Keratinocyte (primary cell): ENCODE results near the gene CLPSL1. TPM values are rescaled to one million over a fixed set of nuclear protein-coding genes. Genes with fewer than 3 reads are reported as not detected.

ENCODE experiments used
- DNase-seq: peaks from one replicate; pipeline ENCODE4 v3.0.0-alpha.2; 2011; ENCODE audit warnings: low read depth, missing footprints, low spot score
- FAIRE-seq: peaks from 2 replicates; lab custom pipeline; 2011; peaks lifted over from hg19 to GRCh38; lab: Jason Lieb, UNC
- H2AFZ ChIP-seq: 2 replicates; pipeline ENCODE4 v1.6.0; 2012; ENCODE audit warnings: low read length, control low read depth, inconsistent platforms; ENCODE audit not compliant: control insufficient read depth
- H3K27ac ChIP-seq: 2 replicates; pipeline ENCODE4 v1.5.1; 2011; ENCODE audit warnings: low read length; ENCODE audit not compliant: control insufficient read depth, insufficient read depth
- H3K27me3 ChIP-seq: 3 replicates; pipeline ENCODE4 v1.6.0; 2011; ENCODE audit warnings: low read length; ENCODE audit not compliant: control insufficient read depth, insufficient read depth; ENCODE audit errors: extremely low read depth
- H3K36me3 ChIP-seq, 2 experiments: 2 replicates in 1 of 2; 3 replicates in 1 of 2; pipeline ENCODE4 v1.5.1; 2011; ENCODE audit warnings: low read length in 2 of 2, mild to moderate bottlenecking in 1 of 2; ENCODE audit not compliant: control insufficient read depth in 2 of 2, insufficient read depth in 2 of 2; ENCODE audit errors: extremely low read depth in 1 of 2
- H3K4me1 ChIP-seq: 3 replicates; pipeline ENCODE4 v1.5.1; 2011; ENCODE audit warnings: low read length; ENCODE audit not compliant: control insufficient read depth, insufficient read depth; ENCODE audit errors: extremely low read depth
- H3K4me2 ChIP-seq: 3 replicates; pipeline ENCODE4 v1.6.0; 2011; ENCODE audit warnings: low read depth, low read length; ENCODE audit not compliant: control insufficient read depth, insufficient read depth; ENCODE audit errors: extremely low read depth
- H3K4me3 ChIP-seq, 3 experiments: fragments of 200-600 bp in 1 of 3; sonication (generic) in 1 of 3; 2 replicates in 2 of 3; 3 replicates in 1 of 3; pipeline ENCODE4 v1.5.1; 2011 to 2016; ENCODE audit warnings: low read length in 3 of 3, mild to moderate bottlenecking in 3 of 3, control low read depth in 2 of 3, inconsistent platforms in 1 of 3, low read depth in 1 of 3, mixed read lengths in 1 of 3, mixed run types in 1 of 3, moderate library complexity in 1 of 3; ENCODE audit not compliant: control insufficient read depth in 2 of 3, insufficient read depth in 2 of 3; ENCODE audit errors: extremely low read depth in 1 of 3
- H3K79me2 ChIP-seq: 2 replicates; pipeline ENCODE4 v1.6.0; 2012; ENCODE audit warnings: low read length; ENCODE audit not compliant: control insufficient read depth, insufficient read depth
- H3K9ac ChIP-seq: 3 replicates; pipeline ENCODE4 v1.6.0; 2011; ENCODE audit warnings: low read length; ENCODE audit not compliant: control insufficient read depth, insufficient read depth; ENCODE audit errors: extremely low read depth
- H3K9me1 ChIP-seq: 3 replicates; pipeline ENCODE4 v1.6.0; 2011; ENCODE audit warnings: low read length; ENCODE audit not compliant: control insufficient read depth, insufficient read depth; ENCODE audit errors: extremely low read depth
- H3K9me3 ChIP-seq: 2 replicates; pipeline ENCODE4 v1.5.1; 2012; ENCODE audit warnings: low read depth, low read length; ENCODE audit not compliant: control insufficient read depth
- H4K20me1 ChIP-seq: 3 replicates; pipeline ENCODE4 v1.6.0; 2011; ENCODE audit warnings: low read length; ENCODE audit not compliant: control insufficient read depth, insufficient read depth; ENCODE audit errors: extremely low read depth
- EZH2 ChIP-seq: IDR thresholded peaks from one replicate; pipeline ENCODE4 v1.6.1; 2012; ENCODE audit warnings: inconsistent platforms, mild to moderate bottlenecking, low read length, moderate library complexity
- dilution Hi-C: fragments of 300-500 bp; cut with MboI; formaldehyde crosslinking; loops from one replicate; pipeline ENCODE4 v1.7.0; 2020; ENCODE audit warnings: low sequenced_read_pairs; ENCODE audit not compliant: extremely low pct_ligation_motif_present
- polyA plus RNA-seq, 5 experiments: library from polyadenylated mRNA; depleted of rRNA in 3 of 5; stranded (reverse) in 3 of 5; stranded (forward) in 1 of 5; unstranded in 1 of 5; fragments of >200 nt; gene quantifications; 1 replicate in 1 of 5; 2 replicates in 3 of 5; 3 replicates in 1 of 5; pipeline versions ENCODE4 v1.2.1 to v1.2.3, GENCODE V29; 2011 to 2012; ENCODE audit warnings: missing spikeins in 2 of 5, low read depth in 1 of 5, low replicate concordance in 1 of 5
- TF ChIP-seq, protein P1 (sequence below), 3 experiments: IDR thresholded peaks in 1 of 3; conservative IDR thresholded peaks in 1 of 3; optimal IDR thresholded peaks in 1 of 3; 2 replicates in 2 of 3; 3 replicates in 1 of 3; pipeline versions ENCODE3 to v1.5.1; 2011; ENCODE audit warnings: low read length in 3 of 3, mild to moderate bottlenecking in 3 of 3, moderate library complexity in 2 of 3, control low read depth in 1 of 3, inconsistent platforms in 1 of 3; ENCODE audit not compliant: insufficient read depth in 2 of 3; ENCODE audit errors: extremely low read depth in 1 of 3

CLPSL1 gene
- polyA plus RNA-seq, 1 donor (not counting 4 experiments of a cell fraction or from before 2014, with no cell fraction given), result not detected

DNA sequence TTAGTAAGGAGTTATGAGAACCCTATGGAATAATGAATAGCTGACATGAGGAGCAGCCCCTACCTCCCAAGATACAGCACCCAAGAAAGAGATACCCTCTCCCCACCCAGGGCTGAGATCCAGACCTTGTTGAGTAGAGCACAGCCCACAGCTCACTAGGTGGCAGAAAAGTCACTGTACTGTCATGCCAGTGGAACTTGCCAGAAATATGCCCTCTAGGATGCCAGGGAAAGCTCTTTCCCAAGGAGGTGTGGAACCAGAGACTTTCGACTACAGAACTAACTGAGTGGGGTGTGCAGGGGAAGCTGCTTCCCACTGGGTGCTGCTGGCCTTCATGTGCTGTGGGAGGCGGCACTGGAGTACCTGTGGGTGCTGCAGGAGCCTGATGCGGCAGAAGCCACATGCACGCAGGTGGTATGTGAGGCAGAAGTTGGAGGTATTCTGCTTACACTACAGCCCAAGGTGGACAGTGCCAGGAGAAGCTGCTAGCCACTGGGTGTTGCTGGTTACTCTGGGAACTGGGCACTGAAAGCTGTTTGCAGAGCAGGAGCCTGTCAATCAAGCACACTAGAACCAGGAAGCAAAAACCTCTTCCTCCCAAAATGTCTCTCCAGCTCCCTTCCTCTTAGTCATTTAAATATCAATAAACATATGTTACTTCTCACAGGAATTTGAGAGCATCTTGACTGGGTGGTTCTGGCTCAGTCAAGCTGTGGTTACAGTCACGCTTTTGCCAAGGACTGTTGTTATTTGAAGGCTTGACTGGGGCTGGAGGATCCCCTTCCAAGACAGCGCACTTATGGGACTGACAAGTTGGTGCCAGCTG is 26.2 kb upstream of the CLPSL1 start:
- FAIRE-seq (no peak), DNase-seq (no peak)
- H3K79me2 ChIP-seq, result no peaks in the 10 kb centered on the region
- no peak overlapping the region for H3K27ac ChIP-seq
- no peaks in the 10 kb centered on the region for H3K9me3 ChIP-seq
- H3K4me1 ChIP-seq, result no peaks in the 10 kb centered on the region
- no peaks in the 10 kb centered on the region for H3K36me3 ChIP-seq
- no peaks in the 10 kb centered on the region for H4K20me1 ChIP-seq
- H3K4me3 ChIP-seq, result no peak overlapping the region
- H2AFZ ChIP-seq, result no peak overlapping the region
- no peaks in the 10 kb centered on the region for H3K9me1 ChIP-seq
- no peaks in the 10 kb centered on the region for H3K27me3 ChIP-seq
- no peak for TF ChIP-seq EZH2
- TF ChIP-seq, protein P1, sequence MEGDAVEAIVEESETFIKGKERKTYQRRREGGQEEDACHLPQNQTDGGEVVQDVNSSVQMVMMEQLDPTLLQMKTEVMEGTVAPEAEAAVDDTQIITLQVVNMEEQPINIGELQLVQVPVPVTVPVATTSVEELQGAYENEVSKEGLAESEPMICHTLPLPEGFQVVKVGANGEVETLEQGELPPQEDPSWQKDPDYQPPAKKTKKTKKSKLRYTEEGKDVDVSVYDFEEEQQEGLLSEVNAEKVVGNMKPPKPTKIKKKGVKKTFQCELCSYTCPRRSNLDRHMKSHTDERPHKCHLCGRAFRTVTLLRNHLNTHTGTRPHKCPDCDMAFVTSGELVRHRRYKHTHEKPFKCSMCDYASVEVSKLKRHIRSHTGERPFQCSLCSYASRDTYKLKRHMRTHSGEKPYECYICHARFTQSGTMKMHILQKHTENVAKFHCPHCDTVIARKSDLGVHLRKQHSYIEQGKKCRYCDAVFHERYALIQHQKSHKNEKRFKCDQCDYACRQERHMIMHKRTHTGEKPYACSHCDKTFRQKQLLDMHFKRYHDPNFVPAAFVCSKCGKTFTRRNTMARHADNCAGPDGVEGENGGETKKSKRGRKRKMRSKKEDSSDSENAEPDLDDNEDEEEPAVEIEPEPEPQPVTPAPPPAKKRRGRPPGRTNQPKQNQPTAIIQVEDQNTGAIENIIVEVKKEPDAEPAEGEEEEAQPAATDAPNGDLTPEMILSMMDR (optimal IDR thresholded peaks at IDR 0.05 in 1 of 3, IDR thresholded peaks at IDR 0.05 in 1 of 3, conservative IDR thresholded peaks at IDR 0.05 in 1 of 3; ENCODE audit: extremely low read depth in 1 of 3, insufficient read depth in 2 of 3, low read length in 3 of 3), result peak in 1 of 3 experiments; percentile 46
- no peak overlapping the region for H3K4me2 ChIP-seq
- H3K9ac ChIP-seq, result no peak overlapping the region
- dilution Hi-C loops, result no loop called here

DNA sequence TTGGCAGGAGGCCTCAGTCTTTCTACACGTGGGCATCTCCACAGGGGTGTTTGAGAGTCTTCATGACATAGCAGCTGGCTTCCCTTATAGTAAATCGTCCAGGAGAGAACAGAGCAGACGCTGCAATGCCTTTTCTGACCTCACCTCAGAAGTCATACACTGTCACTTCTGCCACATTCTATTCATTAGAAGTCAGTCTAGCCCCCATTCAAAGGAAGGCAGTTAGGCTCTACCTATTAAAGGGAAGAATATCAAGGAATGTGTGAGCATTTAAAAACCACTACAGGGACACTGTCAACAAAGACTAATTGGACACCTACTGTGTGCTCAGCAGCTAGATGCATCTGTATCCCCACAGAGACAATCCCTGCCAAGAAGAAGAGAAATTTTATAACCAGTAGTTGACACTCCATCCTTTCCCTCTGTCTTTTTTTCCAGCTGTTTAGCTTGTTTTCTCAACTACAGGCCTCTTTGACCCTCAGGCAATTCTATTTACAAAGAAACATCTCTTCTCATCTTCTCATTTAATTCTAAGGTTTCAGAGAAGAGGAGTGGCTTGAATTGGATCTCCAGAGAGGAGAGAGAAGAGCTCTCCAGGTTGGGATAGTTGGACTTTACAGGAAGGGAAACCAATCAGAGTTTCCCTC is 25.4 kb upstream of the CLPSL1 start:
- H2AFZ ChIP-seq, result no peak overlapping the region

More for the DNA sequence above, 25.4 kb upstream of the CLPSL1 start:
- no peak overlapping the region for H3K27ac ChIP-seq
- H3K4me2 ChIP-seq, result no peak overlapping the region
- no peaks in the 10 kb centered on the region for H3K79me2 ChIP-seq
- no peak overlapping the region for H3K4me3 ChIP-seq
- H3K4me1 ChIP-seq, result no peaks in the 10 kb centered on the region
- H3K9me1 ChIP-seq, result no peaks in the 10 kb centered on the region
- H3K9me3 ChIP-seq, result no peaks in the 10 kb centered on the region
- no peak overlapping the region for H3K9ac ChIP-seq
- DNase-seq (no peak), FAIRE-seq (no peak)
- no peaks in the 10 kb centered on the region for H4K20me1 ChIP-seq
- TF ChIP-seq, protein P1 (optimal IDR thresholded peaks at IDR 0.05 in 1 of 3, IDR thresholded peaks at IDR 0.05 in 1 of 3, conservative IDR thresholded peaks at IDR 0.05 in 1 of 3; ENCODE audit: extremely low read depth in 1 of 3, insufficient read depth in 2 of 3, low read length in 3 of 3), result no peak
- no peak for TF ChIP-seq EZH2
- H3K36me3 ChIP-seq, result no peaks in the 10 kb centered on the region
- H3K27me3 ChIP-seq, result no peaks in the 10 kb centered on the region
- dilution Hi-C loops, result no loop called here
